DMS153 treated with DMSO at 0.1 percent for 48 hours (cell line): ENCODE results near the gene GLRB.
"Not testable (repeated sequence)": the region's sequence is repeated elsewhere in the genome, so short reads cannot be mapped to it uniquely, and the experiment has no call there.

Experiments
- DNase-seq: peaks from one replicate; lab custom pipeline; 2025; ENCODE audit not compliant: unreplicated experiment; lab: John Stamatoyannopoulos, UW

GLRB gene

DNA sequence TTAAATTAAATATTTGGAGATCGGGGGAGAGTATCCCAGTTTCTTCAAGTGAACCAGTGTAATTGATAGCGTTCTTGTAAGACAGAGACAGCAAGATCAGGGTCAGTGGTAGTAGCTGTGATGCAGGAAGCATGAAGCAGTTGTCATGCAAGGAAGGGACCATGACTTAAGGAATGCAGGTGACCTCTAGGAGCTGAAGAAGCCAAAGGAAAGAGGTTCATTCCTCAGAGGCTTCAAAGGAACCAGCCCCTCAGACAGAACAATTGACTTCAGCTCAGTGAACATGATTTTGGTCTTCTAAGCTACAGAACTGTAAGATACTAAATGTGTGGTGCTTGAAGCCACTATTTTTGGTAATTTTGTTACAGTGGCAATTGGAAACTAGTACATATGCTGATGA lies 51.6 kb downstream of the GLRB start:
- DNase-seq: no peak

DNA sequence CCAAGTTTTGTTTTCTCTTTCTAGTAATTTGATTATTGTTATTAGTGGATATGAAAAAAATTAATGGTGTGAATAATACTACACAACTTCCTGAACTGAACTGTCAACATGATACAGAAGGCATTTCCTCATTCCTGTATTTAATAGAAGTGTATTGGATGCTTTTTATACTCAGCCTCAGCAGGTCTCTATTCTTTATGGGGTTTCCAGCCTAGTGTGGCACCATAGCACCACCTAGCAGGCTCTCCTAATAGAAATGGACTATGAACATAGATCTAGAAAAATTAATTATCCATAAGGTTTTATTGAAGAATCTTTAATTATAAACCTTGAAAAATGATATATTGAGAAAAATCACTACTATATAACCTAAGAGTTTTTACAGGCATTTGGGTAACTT lies 52.4 kb downstream of the GLRB start:
- DNase-seq: no peak

DNA sequence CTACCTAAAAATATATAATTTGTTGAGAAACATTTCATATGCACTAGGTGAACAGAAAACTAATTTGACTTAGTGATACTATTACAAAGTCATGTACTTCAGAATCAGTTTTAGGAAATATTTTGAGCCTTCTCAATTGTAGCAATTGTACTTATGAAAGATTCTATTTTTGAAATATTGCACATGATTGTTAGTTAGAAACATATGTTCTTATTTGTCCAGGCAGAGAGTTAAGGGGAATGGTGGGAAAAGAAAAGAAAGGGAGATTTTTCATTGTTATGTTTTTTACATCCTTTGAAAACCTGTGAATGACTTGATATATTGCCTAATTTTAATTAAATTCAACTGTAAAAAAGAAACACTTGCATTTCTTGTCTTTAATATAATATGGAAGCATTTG lies 66.0 kb downstream of the GLRB start:
- no peak for DNase-seq

- no peak for DNase-seq
These were observed 67.4 kb downstream of the GLRB start for GRCh38 chr4:157143369-157143768.

- no peak for DNase-seq
These were observed 75.8 kb downstream of the GLRB start for GRCh38 chr4:157151711-157152110.

GRCh38 chr4:157165935-157166610 lies 90.1 kb downstream of the GLRB start:
- DNase-seq: no peak

GRCh38 chr4:157170321-157170720 lies 94.4 kb downstream of the GLRB start:
- no peak for DNase-seq

GRCh38 chr4:157172011-157172410 lies 96.1 kb downstream of the GLRB start:
- no peak for DNase-seq

DNA sequence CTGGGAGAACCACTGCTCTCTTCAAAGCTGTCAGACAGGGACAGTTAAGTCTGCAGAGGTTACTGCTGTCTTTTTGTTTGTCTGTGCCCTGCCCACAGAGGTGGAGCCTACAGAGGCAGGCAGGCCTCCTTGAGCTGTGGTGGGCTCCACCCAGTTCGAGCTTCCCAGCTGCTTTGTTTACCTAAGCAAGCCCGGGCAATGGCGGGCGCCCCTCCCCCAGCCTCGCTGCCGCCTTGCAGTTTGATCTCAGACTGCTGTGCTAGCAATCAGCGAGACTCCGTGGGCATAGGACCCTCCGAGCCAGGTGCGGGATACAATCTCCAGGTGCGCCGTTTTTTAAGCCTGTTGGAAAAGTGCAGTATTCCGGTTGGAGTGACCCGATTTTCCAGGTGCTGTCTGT lies 104.3 kb downstream of the GLRB start:
- DNase-seq: not testable (repeated sequence)

- no peak for DNase-seq
These were observed 108.3 kb downstream of the GLRB start for GRCh38 chr4:157184300-157184699.

DNA sequence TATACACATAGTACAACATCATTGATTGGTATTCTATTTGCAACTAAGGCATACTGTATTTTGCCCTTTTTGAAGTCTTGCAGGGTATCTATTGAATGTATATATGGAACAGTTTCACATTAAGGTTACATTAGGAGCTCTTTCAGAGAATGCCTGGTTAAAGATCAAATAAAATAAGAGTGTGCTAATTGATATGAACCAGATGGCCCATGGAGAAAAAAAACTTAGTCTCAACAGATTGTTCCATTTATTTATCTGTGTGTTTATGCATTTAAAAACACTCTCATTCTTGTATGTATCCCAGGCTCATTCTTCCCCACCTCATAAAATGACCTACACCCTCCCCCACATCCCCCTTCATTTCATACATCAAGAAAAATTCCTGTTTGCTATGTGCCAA lies 109.4 kb downstream of the GLRB start:
- DNase-seq: no peak

DNA sequence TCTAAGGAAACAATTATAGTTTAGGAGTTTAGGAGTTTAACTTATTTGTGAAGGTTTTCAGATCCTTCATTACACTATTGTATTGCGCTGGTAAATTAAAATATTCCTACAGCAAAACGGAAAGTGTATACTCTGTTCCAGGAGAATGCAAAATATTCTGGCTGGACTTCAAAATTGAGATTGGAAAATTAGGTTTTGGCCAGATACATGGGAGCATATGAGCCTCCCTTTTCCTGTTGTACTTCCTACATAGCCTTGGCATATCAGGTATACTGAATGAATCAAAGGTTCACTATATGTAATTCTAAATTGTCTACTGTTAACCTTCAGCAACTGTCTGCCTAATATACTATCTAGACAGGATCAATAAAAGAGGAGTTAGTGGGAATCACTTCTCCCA lies 119.4 kb downstream of the GLRB start:
- DNase-seq: no peak

DNA sequence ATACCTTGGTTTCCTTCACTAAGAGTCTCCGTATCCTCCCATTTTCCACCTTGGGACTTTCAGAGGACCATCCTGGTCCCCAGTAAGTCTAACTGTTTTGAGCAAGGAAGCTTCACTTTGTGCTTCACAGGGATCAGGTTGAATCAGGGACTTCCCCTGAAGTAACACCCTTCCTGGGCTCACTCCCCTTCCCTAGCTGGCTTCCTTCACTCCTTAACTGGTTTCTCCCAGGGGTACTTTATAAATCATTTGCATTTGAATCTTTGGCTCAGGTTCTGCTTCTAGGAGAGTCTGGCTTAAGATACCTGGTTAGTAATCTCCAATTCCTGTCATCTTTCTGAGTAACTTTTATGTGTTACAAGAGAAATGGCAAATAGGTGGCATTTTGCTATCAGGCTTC lies 120.1 kb downstream of the GLRB start:
- no peak for DNase-seq

GRCh38 chr4:157204634-157205244 lies 128.8 kb downstream of the GLRB start:
- DNase-seq: no peak

GRCh38 chr4:157217708-157218107 lies 141.8 kb downstream of the GLRB start:
- DNase-seq: no peak

GRCh38 chr4:157219711-157220370 lies 143.9 kb downstream of the GLRB start:
- DNase-seq: no peak

- DNase-seq: no peak
These were observed 144.5 kb downstream of the GLRB start, which contains the start of gene GRIA2 for GRCh38 chr4:157220371-157220881. Gene GRIA2, plus strand, starts transcription at chr4:157220728. Its CDS starts 315 bp downstream, at chr4:157221043.

DNA sequence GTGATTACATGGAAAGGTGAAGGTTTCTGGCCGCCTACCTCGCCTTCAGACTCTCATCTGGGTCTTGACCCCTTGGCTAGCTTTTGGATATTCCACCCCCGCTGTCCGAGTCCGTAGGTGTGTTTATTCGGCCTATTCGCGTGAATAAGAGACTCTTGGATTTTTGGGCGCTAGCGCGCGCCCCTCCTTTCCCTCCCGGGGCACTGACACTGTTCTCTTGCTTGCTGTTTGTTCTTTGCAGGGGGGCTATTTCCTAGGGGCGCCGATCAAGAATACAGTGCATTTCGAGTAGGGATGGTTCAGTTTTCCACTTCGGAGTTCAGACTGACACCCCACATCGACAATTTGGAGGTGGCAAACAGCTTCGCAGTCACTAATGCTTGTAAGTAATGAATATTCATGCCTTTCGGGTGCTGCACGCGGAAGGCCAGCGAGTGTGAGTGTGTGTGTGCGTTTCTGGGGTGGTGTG lies 145.5 kb downstream of the GLRB start:
- DNase-seq: no peak
